H54 (cell line): ENCODE data around the gene ATP8B3.

Experiments used
- DNase-seq: peaks from one replicate; pipeline ENCODE4 v3.0.0; 2011; ENCODE audit warnings: low spot score, mixed read lengths; ENCODE audit not compliant: insufficient read length
- FAIRE-seq: peaks from 3 replicates; lab custom pipeline; 2011; peaks lifted over from hg19 to GRCh38; lab: Jason Lieb, UNC
- POLR2A ChIP-seq: IDR thresholded peaks from 2 replicates; pipeline ENCODE4 v1.6.1; 2011; ENCODE audit warnings: low read depth, mild to moderate bottlenecking, low read length

ATP8B3 gene

DNA sequence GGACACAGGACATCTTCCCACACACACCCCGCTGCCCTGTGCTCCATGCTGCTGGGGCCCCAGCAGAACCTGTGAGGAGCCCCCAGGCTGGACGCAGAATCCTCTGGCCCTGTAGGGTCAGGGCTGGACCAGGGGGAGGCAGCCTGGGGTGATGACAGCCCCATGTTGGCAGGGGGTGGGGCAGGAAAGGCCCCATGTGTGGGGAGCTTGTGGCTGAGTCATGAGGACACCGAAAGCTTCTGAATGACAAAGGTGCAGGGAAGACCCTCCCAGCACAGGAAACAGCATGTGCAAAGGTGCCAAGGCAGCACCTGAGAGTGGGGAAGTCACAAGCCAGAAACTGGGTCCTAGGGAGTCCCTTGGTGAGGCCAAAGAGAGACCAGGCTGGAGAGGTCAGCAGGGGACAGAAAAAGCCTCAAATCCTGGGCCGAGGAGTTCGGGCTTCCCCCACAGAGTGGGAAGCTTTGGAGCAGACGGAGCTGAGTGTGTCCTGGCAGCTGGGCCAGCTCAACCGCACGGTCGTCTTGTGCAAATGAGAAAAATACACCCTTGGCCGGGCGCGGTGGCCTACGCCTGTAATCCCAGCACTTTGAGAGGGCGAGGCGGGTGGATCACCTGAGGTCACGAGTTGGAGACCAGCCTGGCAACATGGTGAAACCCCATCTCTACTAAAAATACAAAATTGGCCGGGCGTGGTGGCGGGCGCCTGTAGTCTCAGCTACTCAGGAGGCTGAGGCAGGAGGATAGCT lies 17.5 kb downstream of the ATP8B3 start:
- FAIRE-seq: no peak
- no peak for DNase-seq
- TF ChIP-seq POLR2A: no peak

DNA sequence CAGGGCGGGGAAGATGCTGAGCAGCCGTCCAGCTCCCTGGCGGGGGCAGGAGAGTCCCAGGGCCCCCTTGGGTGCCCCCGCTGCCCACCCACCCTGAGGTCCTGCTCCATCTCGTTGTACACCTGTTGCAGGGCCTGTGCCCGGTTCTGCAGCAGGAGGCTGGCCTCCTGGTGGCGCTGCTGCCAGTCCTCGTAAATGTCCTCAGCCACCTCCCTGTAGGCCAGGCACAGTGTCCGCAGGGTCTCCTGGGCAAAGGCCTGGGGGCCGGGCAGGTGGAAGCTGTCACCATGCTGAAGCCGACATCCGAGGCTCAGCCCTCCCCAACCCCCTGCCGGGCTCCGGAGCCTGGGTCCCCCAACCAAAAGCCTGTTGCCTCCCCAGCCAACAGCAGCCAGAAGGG lies 20.2 kb downstream of the ATP8B3 start:
- DNase-seq (no peak), FAIRE-seq (no peak)
- TF ChIP-seq POLR2A: no peak

DNA sequence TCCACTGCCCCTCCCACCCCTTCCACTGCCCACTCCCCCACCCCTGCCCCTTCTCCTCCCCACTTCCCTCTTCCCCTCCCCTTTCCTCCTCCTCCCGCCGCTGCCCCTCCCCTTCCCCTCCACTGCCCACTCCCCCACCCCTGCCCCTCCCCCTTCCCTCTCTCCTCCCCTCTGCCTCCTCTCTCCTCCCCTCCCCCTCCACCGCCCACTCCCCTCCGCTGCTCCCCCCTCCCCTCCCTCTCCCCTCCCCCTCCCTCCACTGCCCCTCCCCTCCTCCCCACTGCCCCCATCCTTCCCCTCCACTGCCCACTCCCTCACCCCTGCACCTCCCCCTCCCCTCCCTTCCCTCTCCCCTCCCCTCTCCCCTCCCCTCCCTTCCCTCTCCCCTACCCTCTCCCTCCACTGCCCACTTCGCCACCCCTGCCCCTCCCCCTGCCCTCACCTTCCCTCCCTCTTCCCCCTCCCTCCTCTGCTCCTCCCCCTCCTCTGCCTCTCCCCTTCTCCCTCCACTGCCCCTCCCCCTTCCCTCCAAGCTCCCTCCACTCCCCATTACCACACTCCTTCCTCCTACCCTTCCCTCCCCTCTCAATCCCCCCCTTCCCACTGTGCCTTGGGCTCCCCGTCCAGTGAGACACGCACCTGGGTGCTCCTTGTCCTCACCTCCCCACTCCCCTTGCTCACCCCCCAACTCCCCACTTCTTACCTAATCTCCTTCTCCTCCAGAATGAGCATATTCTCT lies 21.9 kb downstream of the ATP8B3 start:
- TF ChIP-seq POLR2A: no peak
- FAIRE-seq: no peak
- no peak for DNase-seq

DNA sequence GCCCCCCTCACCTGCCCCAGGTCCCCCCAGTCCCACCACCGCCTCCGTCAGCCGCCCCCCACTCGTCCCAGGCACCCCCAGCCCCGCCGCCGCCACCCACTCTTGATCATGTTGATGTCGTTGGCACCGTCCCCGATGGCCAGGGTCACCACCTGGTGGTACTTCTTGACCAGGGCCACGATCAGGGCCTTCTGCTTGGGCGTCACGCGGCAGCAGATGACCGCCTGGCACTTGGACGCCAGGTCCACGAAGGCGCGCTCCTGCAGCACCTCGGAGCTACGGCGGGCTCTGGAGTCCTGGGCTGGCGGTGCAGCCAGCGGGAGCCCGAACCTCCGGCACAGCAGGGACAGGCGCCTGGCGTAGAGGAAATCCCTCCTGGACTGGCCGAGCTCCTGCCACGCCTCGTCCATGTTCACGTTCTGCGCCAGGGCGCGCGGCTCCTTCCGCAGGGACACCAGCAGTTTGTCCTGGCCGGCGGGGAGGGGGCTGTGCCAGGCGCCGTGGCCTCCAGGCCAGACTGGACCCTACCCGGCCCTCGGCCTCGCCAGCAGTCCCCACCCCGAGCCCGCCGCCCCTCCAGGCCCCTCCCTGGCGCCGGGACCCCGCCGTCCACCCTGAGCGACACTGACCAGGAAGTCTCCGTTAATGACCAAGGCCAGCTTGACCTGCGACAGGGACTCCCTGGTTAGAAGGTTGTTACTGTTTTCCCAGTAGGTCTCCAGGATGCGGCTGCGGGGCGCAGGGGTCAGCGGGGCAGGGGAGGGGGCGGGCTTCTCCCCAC lies 22.6 kb downstream of the ATP8B3 start:
- DNase-seq (no peak), FAIRE-seq (no peak)
- TF ChIP-seq POLR2A: no peak

- no peak for FAIRE-seq
- no peak for TF ChIP-seq POLR2A
These were observed 25.0 kb downstream of the ATP8B3 start for GRCh38 chr19:1787116-1787515.

DNA sequence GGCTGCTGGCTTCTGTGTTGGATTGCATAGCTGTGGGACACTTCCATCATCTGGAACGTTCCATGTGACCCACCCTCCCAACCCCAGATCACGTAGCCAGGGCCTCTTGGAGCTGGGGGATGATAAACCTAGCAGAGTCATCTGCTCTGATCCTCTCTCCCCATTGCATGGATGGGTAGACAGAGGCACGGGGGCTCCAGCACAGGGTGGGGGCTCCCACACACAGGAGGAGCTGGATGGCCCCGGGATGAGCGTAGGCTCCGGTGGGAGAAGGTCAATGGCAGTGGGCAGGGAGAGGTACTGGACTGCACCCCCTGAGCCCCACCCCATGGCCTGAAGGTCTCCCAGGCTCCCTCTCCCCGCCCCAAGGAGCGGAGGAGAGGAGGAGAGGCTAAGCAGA lies 25.4 kb downstream of the ATP8B3 start:
- TF ChIP-seq POLR2A: no peak
- DNase-seq (no peak), FAIRE-seq (no peak)

More at GRCh38 chr19:1787116-1787515, 25.0 kb downstream of the ATP8B3 start:
- no peak for DNase-seq

- no peak for TF ChIP-seq POLR2A
- DNase-seq: no peak
- FAIRE-seq: no peak
These were observed 26.8 kb downstream of the ATP8B3 start for GRCh38 chr19:1785310-1785709.

DNA sequence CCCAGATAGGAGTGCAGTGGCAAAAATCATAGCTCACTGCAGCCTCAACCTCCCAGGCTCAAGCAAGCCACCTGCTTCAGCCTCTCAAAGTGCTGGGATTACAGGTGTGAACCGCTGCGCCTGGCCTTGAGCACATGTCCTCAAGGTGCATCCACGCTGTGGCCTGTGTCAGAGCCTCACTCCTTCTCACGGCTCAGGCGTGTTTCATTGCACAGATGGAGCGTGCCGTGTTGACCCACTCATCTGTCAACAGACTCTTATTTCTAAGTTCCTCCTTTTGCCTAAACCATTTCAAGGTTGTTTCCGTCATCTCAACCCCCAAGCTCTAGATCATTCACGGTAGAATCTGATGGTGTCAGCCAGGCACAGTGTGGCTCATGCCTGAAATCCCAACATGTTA lies 28.2 kb downstream of the ATP8B3 start:
- FAIRE-seq (no peak), DNase-seq (no peak)
- TF ChIP-seq POLR2A: no peak

DNA sequence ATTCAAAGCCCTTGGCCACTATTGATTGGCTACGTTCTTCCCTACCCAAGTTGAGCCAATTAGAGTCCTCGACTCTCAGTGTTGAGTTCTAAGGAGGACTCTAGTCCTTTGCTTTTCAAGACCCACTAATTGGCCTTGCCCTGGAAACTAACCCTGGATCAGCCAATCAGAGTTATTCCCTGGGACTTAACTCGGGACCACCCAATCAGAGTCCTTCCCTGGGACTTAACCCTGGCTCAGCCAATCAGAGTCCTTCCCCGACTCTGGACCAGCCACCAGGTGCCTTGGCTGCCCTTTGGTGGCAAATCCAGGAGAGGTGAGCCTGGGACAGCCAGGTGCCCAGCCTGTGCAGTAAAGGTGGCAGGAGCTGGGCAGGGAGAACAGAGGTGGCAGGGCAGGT lies 28.7 kb downstream of the ATP8B3 start:
- DNase-seq (no peak), FAIRE-seq (no peak)
- TF ChIP-seq POLR2A: no peak

- TF ChIP-seq POLR2A: no peak
- FAIRE-seq: no peak
- no peak for DNase-seq
These were observed 29.6 kb downstream of the ATP8B3 start for GRCh38 chr19:1782521-1782920.

DNA sequence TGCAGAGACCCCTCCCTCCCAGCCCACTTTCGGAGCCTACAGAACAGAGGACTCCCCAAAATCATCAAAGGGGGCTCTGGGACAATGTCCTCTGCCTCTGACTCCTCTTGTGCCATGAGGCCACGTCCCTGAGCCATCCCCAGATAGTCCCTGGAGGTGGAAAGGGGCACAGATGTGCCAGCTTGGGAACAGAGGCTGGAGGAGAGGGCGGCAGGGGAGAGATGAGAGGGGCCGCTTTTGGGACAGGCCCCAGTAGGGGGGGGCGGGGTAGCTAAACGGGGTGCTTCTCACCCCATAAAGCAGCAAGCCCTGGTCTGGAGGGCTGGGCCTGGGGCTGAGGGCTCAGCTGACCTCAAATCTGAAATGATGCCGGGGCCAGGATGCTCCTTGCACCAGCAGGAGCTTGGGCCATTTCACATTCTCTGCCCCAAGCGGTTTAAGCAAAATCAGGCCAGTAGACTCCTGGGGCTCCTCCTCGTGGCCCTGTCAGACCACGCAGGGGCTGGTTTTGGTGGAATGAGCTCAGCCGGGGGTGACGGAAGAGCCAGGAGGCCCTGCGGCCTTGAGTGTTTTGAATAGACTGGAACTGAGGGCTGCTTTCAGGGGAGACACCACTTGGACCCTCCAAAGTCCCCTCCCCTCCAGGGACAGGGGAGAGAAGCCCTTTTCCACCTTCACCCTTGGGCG lies 31.7 kb downstream of the ATP8B3 start:
- DNase-seq: no peak
- no peak for TF ChIP-seq POLR2A
- FAIRE-seq: no peak

GRCh38 chr19:1779574-1779973 lies 32.5 kb downstream of the ATP8B3 start:
- DNase-seq: no peak
- no peak for TF ChIP-seq POLR2A
- no peak for FAIRE-seq

DNA sequence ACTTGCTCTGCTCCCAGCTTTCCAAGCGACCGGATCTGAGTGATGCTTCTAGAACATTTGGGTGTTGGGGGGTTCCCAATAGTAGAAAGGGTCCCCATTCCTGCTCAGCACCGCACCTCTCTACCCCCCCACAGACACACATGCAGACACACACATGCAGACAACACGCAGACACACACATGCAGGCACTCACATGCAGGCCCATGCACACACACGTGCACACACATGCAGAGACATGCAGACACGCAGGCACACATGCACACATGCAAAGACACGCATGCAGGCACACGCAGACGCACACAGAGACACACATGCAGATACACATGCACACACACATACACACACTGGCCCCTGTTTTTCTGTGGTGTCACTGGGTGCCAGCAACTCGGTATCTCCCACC lies 34.9 kb downstream of the ATP8B3 start:
- TF ChIP-seq POLR2A: no peak
- no peak for FAIRE-seq
- DNase-seq: no peak
